Measurements from ENCODE around the gene EDEM2.

GRCh38 chr20:35135867-35136586 is 11.1 kb downstream of the EDEM2 start:
- TF ChIP-seq CEBPB (IDR thresholded peaks at IDR 0.05) = no peak
- no peak for TF ChIP-seq MAX (IDR thresholded peaks at IDR 0.05)
- TF ChIP-seq TEAD4 (IDR thresholded peaks at IDR 0.05) = no peak
- TF ChIP-seq YY1 (IDR thresholded peaks at IDR 0.05; ENCODE audit: low read depth) = no peak
- no peak for TF ChIP-seq TCF12 (IDR thresholded peaks at IDR 0.05; ENCODE audit: low read depth)
- TF ChIP-seq RAD21 (IDR thresholded peaks at IDR 0.05; ENCODE audit: low read depth) = no peak
- no peak for TF ChIP-seq EGR1 (IDR thresholded peaks at IDR 0.05)
- no peak for TF ChIP-seq FOXM1 (IDR thresholded peaks at IDR 0.05; ENCODE audit: borderline replicate concordance, low read depth)
- no peak for TF ChIP-seq EP300 (IDR thresholded peaks at IDR 0.05; ENCODE audit: borderline replicate concordance)
- TF ChIP-seq REST (IDR thresholded peaks at IDR 0.05; ENCODE audit: low read depth) = no peak
- no peak for TF ChIP-seq CREB1 (IDR thresholded peaks at IDR 0.05; ENCODE audit: low read depth)
- TF ChIP-seq ZBTB7A (IDR thresholded peaks at IDR 0.05; ENCODE audit: low read depth) = no peak
- TF ChIP-seq TAF1 (IDR thresholded peaks at IDR 0.05; ENCODE audit: low read depth) = no peak
- no peak for TF ChIP-seq NFIC (IDR thresholded peaks at IDR 0.05)
